Memory B cell (primary cell): ENCODE results near the gene LAMA4.

Experiments used
- ATAC-seq: fragments of 150-1000 bp; cut with Tn5 transposase; 2 replicates; pipeline ENCODE4 v1.10.0; 2021; ENCODE audit warnings: low read depth, mild to moderate bottlenecking, moderate library complexity
- DNase-seq, 2 donors: peaks; one replicate each; pipeline ENCODE4 v3.0.0; 2022; ENCODE audit warnings: low spot score in 2 of 2
- H3K27ac Mint-ChIP-seq: one replicate; pipeline ENCODE4 v1.8.0; 2022; ENCODE audit warnings: mild to moderate bottlenecking, moderate library complexity, mixed read lengths
- H3K27me3 Mint-ChIP-seq: one replicate; pipeline ENCODE4 v1.8.0; 2022; ENCODE audit warnings: mixed read lengths
- H3K36me3 Mint-ChIP-seq: one replicate; pipeline ENCODE4 v1.8.0; 2022; ENCODE audit warnings: mild to moderate bottlenecking, mixed read lengths
- H3K4me1 Mint-ChIP-seq: one replicate; pipeline ENCODE4 v1.8.0; 2022; ENCODE audit warnings: mixed read lengths
- H3K4me3 Mint-ChIP-seq: one replicate; pipeline ENCODE4 v1.8.0; 2022; ENCODE audit warnings: mild to moderate bottlenecking, moderate library complexity, mixed read lengths
- H3K9me3 Mint-ChIP-seq: one replicate; pipeline ENCODE4 v1.8.0; 2022; ENCODE audit warnings: mixed read lengths

The LAMA4 gene

GRCh38 chr6:112284603-112285002 is 30.2 kb upstream of the LAMA4 start:
- Mint-ChIP-seq H3K36me3 (no peaks in the 10 kb centered on the region), H3K4me3 (no peak overlapping the region), H3K27ac (no peak overlapping the region), H3K27me3 (peaks cover 4% of the 10 kb centered on the region), H3K4me1 (no peaks in the 10 kb centered on the region), H3K9me3 (no peaks in the 10 kb centered on the region)
- ATAC-seq (no peak), DNase-seq (no peak)

DNA sequence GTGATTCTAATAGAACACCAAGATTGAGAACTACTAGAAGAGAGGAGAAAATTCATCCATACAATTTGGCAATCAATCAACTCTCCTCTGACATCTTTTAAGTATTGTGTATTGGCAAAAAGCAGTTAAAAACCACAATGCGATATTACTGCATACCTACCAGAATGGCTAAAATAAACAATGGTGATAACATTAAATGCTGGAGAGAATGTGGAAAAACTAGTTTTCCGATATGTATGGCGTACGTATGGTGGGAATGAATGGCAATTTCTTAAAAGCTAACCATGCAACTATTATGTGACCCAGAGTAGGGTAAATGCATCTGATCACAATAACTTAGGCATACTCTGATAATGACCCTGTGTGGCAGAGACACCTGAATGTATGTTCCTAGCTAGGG is 29.3 kb upstream of the LAMA4 start:
- no peak for DNase-seq
- H3K27me3 Mint-ChIP-seq = peaks cover 4% of the 10 kb centered on the region
- no peaks in the 10 kb centered on the region for H3K4me1 Mint-ChIP-seq
- no peak for ATAC-seq
- H3K27ac Mint-ChIP-seq = no peak overlapping the region
- no peak overlapping the region for H3K4me3 Mint-ChIP-seq
- no peaks in the 10 kb centered on the region for H3K36me3 Mint-ChIP-seq
- no peaks in the 10 kb centered on the region for H3K9me3 Mint-ChIP-seq

GRCh38 chr6:112281821-112282615 is 27.7 kb upstream of the LAMA4 start:
- Mint-ChIP-seq H3K27ac (no peak overlapping the region), H3K9me3 (no peaks in the 10 kb centered on the region), H3K4me1 (no peaks in the 10 kb centered on the region), H3K27me3 (peaks cover 4% of the 10 kb centered on the region), H3K36me3 (no peaks in the 10 kb centered on the region), H3K4me3 (no peak overlapping the region)
- DNase-seq (no peak), ATAC-seq (no peak)

DNA sequence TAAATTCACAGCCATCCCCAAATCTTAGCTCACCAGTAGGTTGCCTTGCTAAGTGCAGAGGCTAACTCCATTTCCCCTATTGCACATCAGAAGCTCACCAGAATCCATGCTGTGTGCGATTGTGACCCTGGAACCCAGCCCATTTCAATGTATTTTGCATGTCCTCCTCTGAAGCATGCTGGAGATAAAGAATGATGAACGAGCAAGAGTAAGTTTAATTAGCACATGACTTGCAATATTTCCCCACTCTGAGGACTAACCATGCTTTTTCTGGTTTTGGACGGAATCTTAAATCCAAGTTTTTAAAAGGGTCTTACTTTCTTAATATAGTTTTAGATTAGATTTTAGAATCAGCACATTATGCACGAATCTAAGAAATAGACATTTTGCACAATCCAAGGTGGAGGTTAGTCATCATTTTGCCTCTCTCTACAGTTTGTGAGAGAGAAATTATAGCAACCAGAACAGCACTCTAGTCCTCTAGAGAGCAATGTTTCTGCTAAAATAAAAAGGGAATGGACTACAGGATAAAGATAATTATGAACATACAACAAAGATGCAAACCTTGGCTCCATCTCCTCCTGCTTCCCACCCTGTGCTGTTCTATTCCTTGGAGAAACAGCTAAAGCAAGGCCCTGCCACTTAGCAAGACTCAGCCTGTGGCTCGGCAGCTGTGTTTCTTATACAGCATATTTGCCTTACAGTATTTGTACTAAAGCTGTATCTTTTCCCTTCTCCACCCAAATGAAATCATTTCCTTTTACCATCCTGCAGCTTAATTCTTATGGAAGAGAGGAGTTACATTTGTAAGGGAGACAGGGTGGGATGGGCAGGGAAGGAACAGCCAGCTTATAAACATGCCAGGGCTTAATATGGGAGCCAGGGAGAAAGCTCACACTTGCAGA is 24.9 kb upstream of the LAMA4 start:
- peaks cover 6% of the 10 kb centered on the region for H3K27me3 Mint-ChIP-seq
- H3K4me3 Mint-ChIP-seq = no peak overlapping the region
- no peak for ATAC-seq
- H3K27ac Mint-ChIP-seq = no peak overlapping the region
- H3K9me3 Mint-ChIP-seq = no peaks in the 10 kb centered on the region
- H3K36me3 Mint-ChIP-seq = no peaks in the 10 kb centered on the region
- H3K4me1 Mint-ChIP-seq = no peaks in the 10 kb centered on the region
- DNase-seq = no peak

GRCh38 chr6:112275365-112275764 is 21.0 kb upstream of the LAMA4 start:
- H3K4me3 Mint-ChIP-seq = no peak overlapping the region
- no peaks in the 10 kb centered on the region for H3K4me1 Mint-ChIP-seq
- ATAC-seq (no peak), DNase-seq (no peak)
- peaks cover 2% of the 10 kb centered on the region for H3K9me3 Mint-ChIP-seq
- no peaks in the 10 kb centered on the region for H3K36me3 Mint-ChIP-seq
- H3K27me3 Mint-ChIP-seq = peaks cover 3% of the 10 kb centered on the region
- H3K27ac Mint-ChIP-seq = no peak overlapping the region

DNA sequence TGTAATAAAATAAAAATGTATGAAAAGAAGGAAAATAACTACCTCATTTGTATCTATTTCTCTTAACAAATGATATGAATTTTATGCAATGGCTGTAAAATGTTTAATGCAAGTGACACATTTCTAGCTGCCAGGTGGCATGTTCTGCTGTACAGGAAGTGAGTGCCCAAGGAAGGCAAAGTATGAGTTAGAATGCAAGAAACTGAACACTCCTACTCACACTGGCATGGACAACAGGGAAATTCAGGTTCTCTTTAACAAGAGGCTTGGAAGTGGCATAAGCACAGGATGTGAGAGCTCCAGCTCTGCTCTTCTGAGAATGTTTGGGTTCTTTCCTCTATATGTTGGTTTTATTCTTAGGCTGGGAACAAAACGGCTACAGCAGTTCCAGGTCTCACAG is 20.4 kb upstream of the LAMA4 start:
- no peak for ATAC-seq
- H3K4me3 Mint-ChIP-seq = no peak overlapping the region
- no peaks in the 10 kb centered on the region for H3K36me3 Mint-ChIP-seq
- no peaks in the 10 kb centered on the region for H3K4me1 Mint-ChIP-seq
- peaks cover 3% of the 10 kb centered on the region for H3K27me3 Mint-ChIP-seq
- no peak overlapping the region for H3K27ac Mint-ChIP-seq
- no peak for DNase-seq
- peaks cover 2% of the 10 kb centered on the region for H3K9me3 Mint-ChIP-seq

DNA sequence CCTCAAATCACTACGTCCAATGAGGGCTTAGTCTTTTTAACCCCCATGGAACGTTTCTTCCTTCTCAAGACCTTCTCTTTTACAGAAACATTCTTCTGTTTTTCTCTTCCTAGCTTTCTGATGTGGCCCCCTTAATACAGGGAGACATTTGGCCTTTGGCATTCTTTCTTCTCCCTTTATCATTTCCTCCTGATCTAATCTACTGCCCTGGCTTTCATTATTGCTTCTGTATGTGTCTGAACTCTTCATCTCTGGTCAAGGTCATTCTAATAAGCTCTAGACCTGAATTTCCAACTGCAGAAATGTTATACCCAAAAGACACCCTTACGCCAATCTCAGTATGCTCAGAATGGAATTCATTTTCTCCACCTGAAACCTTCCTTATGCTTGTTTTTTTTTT is 18.4 kb upstream of the LAMA4 start:
- Mint-ChIP-seq H3K27me3 (peaks cover 3% of the 10 kb centered on the region), H3K9me3 (peaks cover 2% of the 10 kb centered on the region), H3K4me1 (no peaks in the 10 kb centered on the region), H3K36me3 (no peaks in the 10 kb centered on the region), H3K27ac (no peak overlapping the region), H3K4me3 (no peak overlapping the region)
- DNase-seq (no peak), ATAC-seq (no peak)

DNA sequence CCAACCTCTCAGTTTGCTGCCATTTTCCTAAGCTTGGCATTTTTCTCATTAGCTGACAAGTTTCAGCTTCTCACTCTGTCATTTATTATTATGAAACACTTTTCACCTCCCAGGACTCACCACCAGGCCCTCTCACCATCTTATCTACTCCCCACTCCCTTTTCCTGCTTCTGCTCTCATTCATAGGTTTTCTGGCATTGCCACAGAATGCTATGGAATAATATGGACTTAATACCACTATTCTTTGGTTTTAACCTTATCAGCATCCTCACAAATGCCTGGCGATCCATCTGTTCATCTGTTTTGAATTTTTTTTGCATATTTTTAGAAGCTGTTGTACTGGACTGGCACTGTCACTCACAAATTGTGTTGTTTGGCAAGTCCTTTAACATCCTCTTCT is 16.4 kb upstream of the LAMA4 start:
- Mint-ChIP-seq H3K36me3 (no peaks in the 10 kb centered on the region), H3K27me3 (no peaks in the 10 kb centered on the region), H3K27ac (no peak overlapping the region), H3K9me3 (peaks cover 2% of the 10 kb centered on the region), H3K4me3 (no peak overlapping the region), H3K4me1 (no peaks in the 10 kb centered on the region)
- DNase-seq = no peak
- ATAC-seq = no peak

DNA sequence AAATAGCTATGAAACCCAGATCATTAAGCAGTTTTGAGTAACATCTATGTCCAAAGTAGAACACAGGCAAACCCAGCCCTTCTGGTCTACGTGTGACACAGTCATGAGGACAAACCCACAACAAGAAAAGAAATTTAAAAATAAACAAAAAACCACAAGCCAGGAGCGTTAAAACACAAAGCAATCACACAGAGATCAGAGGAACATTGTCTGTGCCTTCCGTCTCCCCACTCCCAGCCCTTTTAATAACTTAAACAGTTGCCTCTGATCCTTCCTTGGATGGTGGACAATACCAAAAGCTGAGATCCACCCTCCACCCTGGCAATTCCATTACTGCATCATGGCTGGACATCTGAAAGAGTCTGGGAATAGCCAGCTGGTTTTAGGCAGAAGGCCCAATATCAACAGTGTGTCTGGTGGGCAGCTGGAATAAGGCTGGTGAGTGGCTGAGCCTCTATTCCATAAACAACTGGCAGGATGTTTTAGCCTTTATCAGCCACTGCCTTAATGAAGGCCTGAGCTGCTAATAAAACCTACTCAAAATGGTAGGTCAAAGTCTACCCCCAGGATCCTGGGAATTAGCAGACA is 15.7 kb upstream of the LAMA4 start:
- Mint-ChIP-seq H3K27ac (no peak overlapping the region), H3K9me3 (peaks cover 2% of the 10 kb centered on the region), H3K27me3 (no peaks in the 10 kb centered on the region), H3K4me3 (no peak overlapping the region), H3K4me1 (no peaks in the 10 kb centered on the region), H3K36me3 (no peaks in the 10 kb centered on the region)
- DNase-seq (no peak), ATAC-seq (no peak)

- no peak for ATAC-seq
- no peaks in the 10 kb centered on the region for H3K36me3 Mint-ChIP-seq
- no peak for DNase-seq
- peaks cover 2% of the 10 kb centered on the region for H3K9me3 Mint-ChIP-seq
- no peaks in the 10 kb centered on the region for H3K4me1 Mint-ChIP-seq
- no peak overlapping the region for H3K4me3 Mint-ChIP-seq
- H3K27ac Mint-ChIP-seq = no peak overlapping the region
- H3K27me3 Mint-ChIP-seq = peaks cover 5% of the 10 kb centered on the region
Observed at GRCh38 chr6:112269114-112269513, 14.7 kb upstream of the LAMA4 start.

GRCh38 chr6:112268654-112269053 is 14.3 kb upstream of the LAMA4 start:
- no peaks in the 10 kb centered on the region for H3K36me3 Mint-ChIP-seq
- H3K27me3 Mint-ChIP-seq = peaks cover 5% of the 10 kb centered on the region
- ATAC-seq (no peak), DNase-seq (no peak)
- H3K9me3 Mint-ChIP-seq = peaks cover 1% of the 10 kb centered on the region
- H3K4me3 Mint-ChIP-seq = no peak overlapping the region
- H3K27ac Mint-ChIP-seq = no peak overlapping the region
- H3K4me1 Mint-ChIP-seq = no peaks in the 10 kb centered on the region

- H3K9me3 Mint-ChIP-seq = no peaks in the 10 kb centered on the region
- H3K4me1 Mint-ChIP-seq = no peaks in the 10 kb centered on the region
- H3K4me3 Mint-ChIP-seq = no peak overlapping the region
- peaks cover 5% of the 10 kb centered on the region for H3K27me3 Mint-ChIP-seq
- no peaks in the 10 kb centered on the region for H3K36me3 Mint-ChIP-seq
- ATAC-seq = no peak
- DNase-seq = no peak
- H3K27ac Mint-ChIP-seq = no peak overlapping the region
Observed at GRCh38 chr6:112268019-112268418, 13.7 kb upstream of the LAMA4 start.

DNA sequence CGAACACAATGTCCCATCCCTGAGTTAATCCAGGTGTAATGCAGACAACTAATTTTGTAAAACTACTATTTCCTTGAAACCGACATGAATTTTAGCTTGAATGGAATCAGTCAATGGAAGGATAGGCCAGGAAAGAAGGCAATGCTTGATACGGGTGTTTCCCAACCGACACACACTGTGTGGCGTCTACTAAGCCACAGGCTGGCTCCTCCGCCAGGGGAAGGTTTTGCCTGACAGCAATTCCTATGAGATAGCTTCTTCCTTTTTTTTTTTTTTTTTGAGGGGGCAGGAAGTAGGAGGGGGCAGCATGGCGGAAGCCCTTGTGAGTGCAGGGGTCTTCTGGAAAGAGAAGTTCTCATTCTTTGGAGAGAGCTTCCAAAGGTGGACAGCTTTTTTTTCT is 12.0 kb upstream of the LAMA4 start:
- Mint-ChIP-seq H3K36me3 (no peaks in the 10 kb centered on the region), H3K4me1 (no peaks in the 10 kb centered on the region), H3K27ac (no peak overlapping the region), H3K27me3 (peaks cover 5% of the 10 kb centered on the region), H3K9me3 (no peaks in the 10 kb centered on the region), H3K4me3 (no peak overlapping the region)
- no peak for ATAC-seq
- no peak for DNase-seq

DNA sequence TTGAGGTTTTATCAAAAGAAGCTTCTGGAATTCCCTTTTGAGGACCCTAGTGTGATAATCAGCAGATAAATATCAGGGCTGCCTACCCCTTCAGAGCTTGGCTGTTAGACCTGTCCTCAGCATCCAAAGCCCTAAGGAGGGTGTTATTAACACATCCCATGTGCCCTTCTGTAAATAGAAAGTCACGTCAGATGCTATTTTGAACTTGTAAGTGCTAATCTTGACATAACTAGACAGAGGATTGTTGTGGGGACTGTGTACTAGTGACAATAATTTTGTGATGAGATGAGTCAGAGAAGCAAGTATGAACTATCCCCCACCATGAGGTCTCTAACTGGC is 4.9 kb upstream of the LAMA4 start:
- H3K36me3 Mint-ChIP-seq = no peaks in the 10 kb centered on the region
- DNase-seq (no peak), ATAC-seq (no peak)
- peaks cover 12% of the 10 kb centered on the region for H3K27me3 Mint-ChIP-seq
- no peaks in the 10 kb centered on the region for H3K9me3 Mint-ChIP-seq
- H3K4me1 Mint-ChIP-seq = peaks cover 3% of the 10 kb centered on the region
- no peak overlapping the region for H3K4me3 Mint-ChIP-seq
- H3K27ac Mint-ChIP-seq = no peak overlapping the region
